K562 (cell line): ENCODE data around the gene DOCK8. TPM values are rescaled to one million over a fixed set of nuclear protein-coding genes. Genes with fewer than 3 reads are reported as not detected.

Experiments used
- CTBP1 ChIP-seq: fragments of 450-650 bp; IDR thresholded peaks from 2 replicates; pipeline ENCODE4 v1.6.1; 2016; ENCODE audit warnings: borderline replicate concordance
- HMBOX1 ChIP-seq: sonication (generic); IDR thresholded peaks from 2 replicates; pipeline ENCODE4 v1.6.1; 2016
- MEIS2 ChIP-seq: fragments of 450-650 bp; IDR thresholded peaks from 2 replicates; pipeline ENCODE4 v1.6.1; 2014; ENCODE audit warnings: mild to moderate bottlenecking; ENCODE audit not compliant: partially characterized antibody
- THAP7 ChIP-seq: fragments of 250-450 bp; sonication (Bioruptor Pico); IDR thresholded peaks from 2 replicates; pipeline ENCODE4 v1.5.0; 2021
- ZNF318 ChIP-seq, 2 experiments: fragments of 450-650 bp; IDR thresholded peaks; 2 replicates each; pipeline ENCODE4 v1.6.1; 2016; ENCODE audit warnings: mild to moderate bottlenecking in 2 of 2, borderline replicate concordance in 1 of 2, low read depth in 1 of 2, moderate library complexity in 1 of 2
- ZNF384 ChIP-seq: IDR thresholded peaks from 2 replicates; pipeline ENCODE4 v1.6.1; 2012; ENCODE audit warnings: low read depth, low read length, improper control_type of control experiment
- polyA plus RNA-seq, 8 experiments: library from polyadenylated mRNA; depleted of rRNA in 4 of 8; stranded (reverse) in 5 of 8; unstranded in 3 of 8; fragments of >200 nt; fragmentation: Nextera tagmentation in 2 of 8; fragmentation: Illumina TruSeq in 1 of 8; extraction: Ambion mirVana in 2 of 8; extraction: Trizol in 1 of 8; gene quantifications; 2 replicates each; pipeline versions ENCODE4 v1.2.1 to v1.2.3, GENCODE V29; 2011 to 2014; ENCODE audit warnings: inconsistent platforms in 1 of 8, missing spikeins in 1 of 8
- total RNA-seq, 7 experiments: library from RNA; depleted of rRNA in 6 of 7; stranded (reverse); fragments of >200 nt in 6 of 7; fragmentation: Illumina TruSeq in 2 of 7; extraction: Trizol in 2 of 7; gene quantifications; 2 replicates each; pipeline versions ENCODE4 v1.2.1 to v1.2.3, GENCODE V29; 2011 to 2021; ENCODE audit warnings: low replicate concordance in 1 of 7

Gene DOCK8
- total and polyA plus RNA-seq, 9 of the 15 experiments (the other 6 are each of a cell fraction or from before 2014, with no cell fraction given): 14.4 to 53.8 (median 25.1) TPM

- TF ChIP-seq HMBOX1: peak; percentile 83
- TF ChIP-seq THAP7 (CRISPR knock-in tag): no peak
- 0 out of 2 replicates have a peak, but pooled peaks have one; percentile 20 for TF ChIP-seq ZNF384
- 0 out of 4 replicates have a peak, but pooled peaks of 1 of the 2 experiments have one; percentile 37 for TF ChIP-seq ZNF318 (IDR thresholded peaks at IDR 0.05; ENCODE audit: borderline replicate concordance in 1 of 2, low read depth in 1 of 2)
- peak; percentile 7 for TF ChIP-seq MEIS2
- TF ChIP-seq CTBP1: peak; percentile 54; the same call in 1 of the 2 replicates
- TF ChIP-seq, all 486 proteins: peak for 9
Observed at GRCh38 chr9:281741-282645, 67.3 kb downstream of the DOCK8 start (continued).
